Measurements from ENCODE around the gene MSH2.

MSH2 gene

GRCh38 chr2:47485177-47485576, 82.2 kb downstream of the MSH2 start:
- TF ChIP-seq, protein P1, sequence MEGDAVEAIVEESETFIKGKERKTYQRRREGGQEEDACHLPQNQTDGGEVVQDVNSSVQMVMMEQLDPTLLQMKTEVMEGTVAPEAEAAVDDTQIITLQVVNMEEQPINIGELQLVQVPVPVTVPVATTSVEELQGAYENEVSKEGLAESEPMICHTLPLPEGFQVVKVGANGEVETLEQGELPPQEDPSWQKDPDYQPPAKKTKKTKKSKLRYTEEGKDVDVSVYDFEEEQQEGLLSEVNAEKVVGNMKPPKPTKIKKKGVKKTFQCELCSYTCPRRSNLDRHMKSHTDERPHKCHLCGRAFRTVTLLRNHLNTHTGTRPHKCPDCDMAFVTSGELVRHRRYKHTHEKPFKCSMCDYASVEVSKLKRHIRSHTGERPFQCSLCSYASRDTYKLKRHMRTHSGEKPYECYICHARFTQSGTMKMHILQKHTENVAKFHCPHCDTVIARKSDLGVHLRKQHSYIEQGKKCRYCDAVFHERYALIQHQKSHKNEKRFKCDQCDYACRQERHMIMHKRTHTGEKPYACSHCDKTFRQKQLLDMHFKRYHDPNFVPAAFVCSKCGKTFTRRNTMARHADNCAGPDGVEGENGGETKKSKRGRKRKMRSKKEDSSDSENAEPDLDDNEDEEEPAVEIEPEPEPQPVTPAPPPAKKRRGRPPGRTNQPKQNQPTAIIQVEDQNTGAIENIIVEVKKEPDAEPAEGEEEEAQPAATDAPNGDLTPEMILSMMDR (IDR thresholded peaks at IDR 0.05; ENCODE audit: low read depth, low read length, missing control alignments) = no peak
- H3K4me3 ChIP-seq (ENCODE audit: low read depth, low read length) = no peak overlapping the region
- no peak for DNase-seq (ENCODE audit: low read depth)

- DNase-seq (ENCODE audit: low read depth) = no peak
- H3K4me3 ChIP-seq (ENCODE audit: low read depth, low read length) = no peak overlapping the region
- TF ChIP-seq, protein P1 (IDR thresholded peaks at IDR 0.05; ENCODE audit: low read depth, low read length, missing control alignments) = no peak
These were observed 82.9 kb downstream of the MSH2 start for GRCh38 chr2:47485751-47486300.

DNA sequence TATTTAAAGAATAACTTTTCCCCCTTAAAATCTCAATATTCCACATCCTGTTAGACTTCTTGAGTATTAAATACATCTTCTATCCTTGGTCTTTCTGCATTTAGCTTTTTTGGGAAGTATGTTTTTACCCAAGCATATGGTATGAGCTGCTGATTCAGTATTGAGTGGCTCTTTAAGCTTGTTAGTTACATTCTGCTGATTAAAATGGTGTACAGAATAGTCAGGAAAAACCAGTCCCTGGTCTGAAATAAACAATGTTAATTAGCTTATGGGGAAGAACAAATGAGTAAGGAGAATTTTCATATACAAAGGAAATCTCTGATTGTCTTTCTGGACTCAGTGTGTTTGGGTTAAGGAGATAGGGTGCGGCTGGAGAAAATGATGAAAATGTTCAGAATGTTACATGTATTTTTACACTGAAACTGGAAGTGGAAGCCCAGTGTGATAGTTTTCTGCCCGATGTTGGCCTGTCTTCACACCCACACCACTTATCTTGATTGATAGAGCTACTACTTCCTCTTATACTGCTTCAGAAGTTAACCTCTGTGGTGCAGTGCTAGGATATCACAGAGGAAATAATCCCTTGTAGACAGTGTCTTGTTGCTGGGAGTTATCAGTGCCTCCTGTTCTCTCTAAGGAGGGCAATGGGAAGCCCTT, 84.0 kb downstream of the MSH2 start:
- H3K4me3 ChIP-seq (ENCODE audit: low read depth, low read length) = no peak overlapping the region
- TF ChIP-seq, protein P1 (IDR thresholded peaks at IDR 0.05; ENCODE audit: low read depth, low read length, missing control alignments) = no peak
- peak; percentile 57 for DNase-seq (ENCODE audit: low read depth)

GRCh38 chr2:47487498-47487875, 84.5 kb downstream of the MSH2 start:
- TF ChIP-seq, protein P1 (IDR thresholded peaks at IDR 0.05; ENCODE audit: low read depth, low read length, missing control alignments) = no peak
- no peak for DNase-seq (ENCODE audit: low read depth)
- no peak overlapping the region for H3K4me3 ChIP-seq (ENCODE audit: low read depth, low read length)

DNA sequence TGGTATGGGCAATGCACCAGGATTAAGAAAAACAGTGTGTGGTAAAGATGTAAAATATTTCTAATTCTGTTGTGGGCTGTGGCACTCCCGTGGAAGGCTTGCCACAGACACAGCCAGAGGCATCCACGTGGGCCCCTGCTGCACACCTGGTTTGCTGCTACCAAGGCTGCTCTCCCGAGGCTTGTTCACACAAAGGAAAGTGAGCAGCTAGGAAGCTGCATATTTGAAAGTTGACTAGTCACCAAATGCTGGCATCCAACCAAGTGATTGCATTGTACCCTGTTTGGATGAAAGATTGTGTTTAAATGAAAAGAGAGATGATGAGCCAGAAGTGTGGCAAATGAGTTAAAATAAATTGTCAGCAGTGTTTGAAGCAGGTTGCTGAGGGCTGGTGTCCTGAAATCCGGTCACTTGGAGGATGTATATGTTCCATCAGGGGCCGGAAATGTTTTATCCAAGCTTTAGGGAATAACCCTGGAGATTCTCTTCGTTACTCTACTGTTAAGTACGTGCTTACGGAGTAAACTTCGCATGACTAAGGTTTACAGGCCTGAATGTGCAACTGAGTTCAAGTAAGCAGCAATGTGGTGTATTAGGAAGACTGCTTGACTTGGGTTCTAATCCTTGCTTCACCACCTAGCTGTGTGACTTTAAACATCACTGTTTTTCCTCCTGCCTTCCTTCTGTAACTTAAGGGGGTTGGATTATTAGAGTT, 86.1 kb downstream of the MSH2 start:
- H3K4me3 ChIP-seq (ENCODE audit: low read depth, low read length) = no peak overlapping the region
- DNase-seq (ENCODE audit: low read depth) = no peak
- TF ChIP-seq, protein P1 (IDR thresholded peaks at IDR 0.05; ENCODE audit: low read depth, low read length, missing control alignments) = no peak

DNA sequence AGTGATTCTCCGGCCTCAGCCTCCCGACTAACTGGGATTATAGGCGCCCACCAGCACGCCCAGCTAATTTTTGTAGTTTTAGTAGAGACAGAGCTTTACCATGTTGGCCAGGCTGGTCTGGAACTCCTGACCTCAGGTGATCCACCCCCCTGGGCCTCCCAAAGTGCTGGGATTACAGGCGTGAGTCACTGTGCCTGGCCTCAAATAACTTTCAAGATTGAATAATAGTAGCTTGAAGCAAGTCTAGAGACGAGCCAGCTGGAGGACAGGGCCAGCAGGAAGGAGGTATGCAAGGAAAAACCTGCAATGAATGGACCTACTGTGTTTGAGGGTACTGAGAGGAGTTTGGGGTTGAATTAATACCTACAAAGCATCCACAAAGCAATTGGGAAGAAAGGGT, 87.5 kb downstream of the MSH2 start:
- TF ChIP-seq, protein P1 (IDR thresholded peaks at IDR 0.05; ENCODE audit: low read depth, low read length, missing control alignments) = no peak
- DNase-seq (ENCODE audit: low read depth) = no peak
- H3K4me3 ChIP-seq (ENCODE audit: low read depth, low read length) = no peak overlapping the region

All from GM12864 (cell line).